GM20000 (cell line): ENCODE measurements around the gene ANKRD44.

Experiments used
- DNase-seq: peaks from one replicate; pipeline ENCODE4 v3.0.0; 2012; ENCODE audit warnings: low spot score
- TF ChIP-seq, protein P1 (sequence below): IDR thresholded peaks from 2 replicates; pipeline ENCODE4 v1.5.1; 2012; ENCODE audit warnings: mild to moderate bottlenecking, control low read depth; ENCODE audit errors: extremely low read depth, missing control alignments

The ANKRD44 gene

GRCh38 chr2:197176522-197176921 is 134.1 kb downstream of the ANKRD44 start:
- DNase-seq, result no peak
- TF ChIP-seq, protein P1, sequence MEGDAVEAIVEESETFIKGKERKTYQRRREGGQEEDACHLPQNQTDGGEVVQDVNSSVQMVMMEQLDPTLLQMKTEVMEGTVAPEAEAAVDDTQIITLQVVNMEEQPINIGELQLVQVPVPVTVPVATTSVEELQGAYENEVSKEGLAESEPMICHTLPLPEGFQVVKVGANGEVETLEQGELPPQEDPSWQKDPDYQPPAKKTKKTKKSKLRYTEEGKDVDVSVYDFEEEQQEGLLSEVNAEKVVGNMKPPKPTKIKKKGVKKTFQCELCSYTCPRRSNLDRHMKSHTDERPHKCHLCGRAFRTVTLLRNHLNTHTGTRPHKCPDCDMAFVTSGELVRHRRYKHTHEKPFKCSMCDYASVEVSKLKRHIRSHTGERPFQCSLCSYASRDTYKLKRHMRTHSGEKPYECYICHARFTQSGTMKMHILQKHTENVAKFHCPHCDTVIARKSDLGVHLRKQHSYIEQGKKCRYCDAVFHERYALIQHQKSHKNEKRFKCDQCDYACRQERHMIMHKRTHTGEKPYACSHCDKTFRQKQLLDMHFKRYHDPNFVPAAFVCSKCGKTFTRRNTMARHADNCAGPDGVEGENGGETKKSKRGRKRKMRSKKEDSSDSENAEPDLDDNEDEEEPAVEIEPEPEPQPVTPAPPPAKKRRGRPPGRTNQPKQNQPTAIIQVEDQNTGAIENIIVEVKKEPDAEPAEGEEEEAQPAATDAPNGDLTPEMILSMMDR, result no peak

GRCh38 chr2:197174539-197175094 is 136.0 kb downstream of the ANKRD44 start:
- TF ChIP-seq, protein P1, result no peak
- DNase-seq, result no peak

- DNase-seq, result no peak
Observed at GRCh38 chr2:197171582-197171981, 139.0 kb downstream of the ANKRD44 start.

GRCh38 chr2:197170208-197170607 is 140.4 kb downstream of the ANKRD44 start:
- DNase-seq, result no peak
- TF ChIP-seq, protein P1, result no peak

More at GRCh38 chr2:197171582-197171981, 139.0 kb downstream of the ANKRD44 start:
- TF ChIP-seq, protein P1, result no peak

DNA sequence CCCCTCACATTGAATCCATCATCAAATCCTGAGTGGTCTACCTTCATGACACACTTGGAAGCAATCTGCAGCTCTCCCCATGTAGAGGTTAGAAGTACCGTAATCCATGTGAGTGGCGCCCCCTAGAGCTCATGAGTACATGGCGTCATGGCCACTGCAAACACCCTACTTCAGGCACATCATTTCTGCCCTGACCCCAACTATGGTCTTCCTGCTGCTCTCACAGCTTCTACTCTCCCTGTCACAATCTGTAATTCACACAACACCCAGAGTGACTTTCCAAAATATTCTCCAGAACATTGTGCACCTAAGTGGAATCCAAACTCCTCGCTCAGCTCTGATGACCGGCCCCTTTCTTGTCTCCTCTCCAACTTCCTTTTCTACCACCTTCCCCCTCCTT is 141.9 kb downstream of the ANKRD44 start:
- TF ChIP-seq, protein P1, result peak; percentile 41
- peak; percentile 79 for DNase-seq

DNA sequence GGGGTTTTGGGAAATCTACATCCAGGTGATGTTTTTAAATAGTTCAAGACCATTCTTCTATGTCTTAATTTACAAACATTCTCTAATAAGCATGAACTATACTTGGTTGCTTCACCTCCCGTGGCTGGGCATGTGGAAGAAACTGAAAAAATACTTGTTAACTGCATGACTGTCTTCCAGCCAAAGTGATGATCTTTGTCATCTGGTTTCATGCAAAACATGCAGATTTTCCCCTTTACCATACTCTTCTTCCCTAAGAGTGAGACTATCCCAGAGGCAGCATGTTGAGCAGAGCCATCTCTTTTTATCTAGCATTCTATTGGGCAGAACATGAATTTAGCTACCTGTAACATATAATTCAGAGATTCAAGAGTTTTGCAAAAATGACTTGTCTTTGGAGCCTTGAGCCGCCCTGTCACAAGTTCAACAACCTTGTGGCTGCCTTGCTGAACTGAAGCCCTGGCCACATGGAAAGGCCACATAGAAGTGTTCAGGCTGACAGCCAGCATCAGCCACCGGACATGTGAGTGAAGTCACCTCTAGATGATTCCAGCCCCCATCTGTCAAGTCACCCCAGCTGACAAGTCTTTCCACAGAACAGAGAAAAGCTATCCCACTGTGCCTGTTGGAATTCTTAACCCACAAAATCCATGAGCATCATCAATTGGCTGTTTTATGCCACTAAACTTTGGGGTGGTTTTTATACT is 142.8 kb downstream of the ANKRD44 start:
- TF ChIP-seq, protein P1, result no peak

GRCh38 chr2:197165020-197165419 is 145.6 kb downstream of the ANKRD44 start:
- DNase-seq, result no peak
- TF ChIP-seq, protein P1, result no peak

More for the DNA sequence above, 142.8 kb downstream of the ANKRD44 start:
- DNase-seq, result no peak
